ENCODE data around the gene KLF15. TPM values are rescaled to one million over a fixed set of nuclear protein-coding genes. Genes with fewer than 3 reads are reported as not detected.

The KLF15 gene
- total RNA-seq, 4 donors from 2014 or later = 20.6 to 49.2 (median 27.5) TPM

- no peak for DNase-seq
- intact Hi-C loops (cut with DNase I) = no loop called here
- H3K27me3 ChIP-seq = no peaks in the 10 kb centered on the region
- TF ChIP-seq POLR2A (IDR thresholded peaks at IDR 0.05) (no peak), CTCF (IDR thresholded peaks at IDR 0.05) (no peak)
- H3K4me1 ChIP-seq = no peaks in the 10 kb centered on the region
- H3K27ac ChIP-seq = no peak overlapping the region
- no peaks in the 10 kb centered on the region for H3K9me3 ChIP-seq
- no peak overlapping the region for H3K4me3 ChIP-seq (replicated peaks in 1 of 3)
- 77 to 84% methylated on average over 5 to 6 of the region's 6 CpGs for WGBS, 2 donors
- H3K36me3 ChIP-seq = no peaks in the 10 kb centered on the region
Measured at GRCh38 chr3:126313580-126314304, 43.5 kb downstream of the KLF15 start.

GRCh38 chr3:126313166-126313565 is 44.0 kb downstream of the KLF15 start:
- intact Hi-C loops (cut with DNase I) = no loop called here
- 95% methylated on average over 6 of the region's 6 CpGs for WGBS, 2 donors
- no peak overlapping the region for H3K27ac ChIP-seq
- no peaks in the 10 kb centered on the region for H3K36me3 ChIP-seq
- no peaks in the 10 kb centered on the region for H3K4me1 ChIP-seq
- no peaks in the 10 kb centered on the region for H3K9me3 ChIP-seq
- no peak for DNase-seq
- H3K4me3 ChIP-seq (replicated peaks in 1 of 3) = no peak overlapping the region
- H3K27me3 ChIP-seq = no peaks in the 10 kb centered on the region
- TF ChIP-seq CTCF (IDR thresholded peaks at IDR 0.05) (no peak), POLR2A (IDR thresholded peaks at IDR 0.05) (no peak)

GRCh38 chr3:126312341-126312740 is 44.9 kb downstream of the KLF15 start:
- H3K4me3 ChIP-seq (replicated peaks in 1 of 3) = no peak overlapping the region
- no peak for TF ChIP-seq POLR2A (IDR thresholded peaks at IDR 0.05)
- no peak for TF ChIP-seq CTCF (IDR thresholded peaks at IDR 0.05)
- WGBS, 2 donors = 95 to 99% methylated on average over 7 of the region's 7 CpGs
- H3K27ac ChIP-seq = no peak overlapping the region
- H3K4me1 ChIP-seq = no peaks in the 10 kb centered on the region
- no peaks in the 10 kb centered on the region for H3K9me3 ChIP-seq
- no peaks in the 10 kb centered on the region for H3K27me3 ChIP-seq
- intact Hi-C loops (cut with DNase I) = no loop called here
- no peak for DNase-seq
- no peaks in the 10 kb centered on the region for H3K36me3 ChIP-seq

GRCh38 chr3:126311338-126311978 is 45.8 kb downstream of the KLF15 start:
- Histone ChIP-seq H3K4me1 (no peaks in the 10 kb centered on the region), H3K4me3 (replicated peaks in 1 of 3) (no peak overlapping the region), H3K9me3 (no peaks in the 10 kb centered on the region), H3K36me3 (no peaks in the 10 kb centered on the region), H3K27me3 (no peaks in the 10 kb centered on the region), H3K27ac (no peak overlapping the region)
- TF ChIP-seq CTCF (IDR thresholded peaks at IDR 0.05) (no peak), POLR2A (IDR thresholded peaks at IDR 0.05) (no peak)
- intact Hi-C loops (cut with DNase I) = no loop called here
- WGBS, 2 donors = 86 to 92% methylated on average over 5 to 7 of the region's 7 CpGs
- no peak for DNase-seq

GRCh38 chr3:126310816-126311215 is 46.4 kb downstream of the KLF15 start:
- no peak for TF ChIP-seq POLR2A (IDR thresholded peaks at IDR 0.05)
- TF ChIP-seq CTCF (IDR thresholded peaks at IDR 0.05) = no peak
- H3K27me3 ChIP-seq = no peaks in the 10 kb centered on the region
- 86 to 93% methylated on average over 5 of the region's 5 CpGs for WGBS, 2 donors
- DNase-seq = no peak
- no peaks in the 10 kb centered on the region for H3K36me3 ChIP-seq
- no peaks in the 10 kb centered on the region for H3K9me3 ChIP-seq
- intact Hi-C loops (cut with DNase I) = no loop called here
- H3K27ac ChIP-seq = no peak overlapping the region
- H3K4me1 ChIP-seq = peaks cover 0 to 3% of the 10 kb centered on the region in 2 donors
- H3K4me3 ChIP-seq (replicated peaks in 1 of 3) = no peak overlapping the region

All from thyroid gland (tissue), 4 donors.